HCT116 (cell line): ENCODE measurements around the gene TADA2B. TPM values are rescaled to one million over a fixed set of nuclear protein-coding genes. Genes with fewer than 3 reads are reported as not detected.

Experiments
- ATAC-seq: fragments of 200-7000 bp; cut with Tn5 transposase; 2 replicates; pipeline ENCODE4 v1.9.1; 2020; ENCODE audit warnings: mild to moderate bottlenecking, moderate library complexity
- BruUV-seq: library from RNA; stranded (reverse); fragments of 400-500 nt; replicated peaks from 2 replicates; lab custom pipeline; 2021; lab: Mats Ljungman, UMichigan
- CTCF ChIA-PET: fragments of 300-600 bp; sonication (Branson Sonifier 250); formaldehyde crosslinking; loops from one replicate; lab custom pipeline; 2021; ENCODE audit warnings: antibody characterized with exemption; lab: Charles Lee
- POLR2A ChIA-PET: fragments of 300-600, 350-600 bp; sonication (Branson Sonifier 250); formaldehyde crosslinking; loops from one replicate; lab custom pipeline; 2021; ENCODE audit warnings: antibody characterized with exemption; lab: Charles Lee
- RAD21 ChIA-PET, 2 experiments: fragments of 300-600 bp; sonication (Branson Sonifier 250); formaldehyde crosslinking; loops; one replicate each; lab custom pipeline; 2023; ENCODE audit warnings: low total read pairs in 2 of 2; ENCODE audit not compliant: uncharacterized antibody in 2 of 2, unreplicated experiment in 2 of 2, low non-redundant PET in 1 of 2; lab: Charles Lee
- DNase-seq: peaks from one replicate; pipeline ENCODE4 v3.0.0-alpha.2; 2010; ENCODE audit warnings: low read depth, low spot score
- H2AFZ ChIP-seq: fragments of 200-600 bp; shearing (Covaris generic), sonication (generic); 2 replicates; pipeline ENCODE4 v1.6.1; 2017; ENCODE audit warnings: low read depth, mixed run types, mixed read lengths, antibody characterized with exemption, low read length; ENCODE audit not compliant: poor library complexity, severe bottlenecking
- H3K27ac ChIP-seq: 2 replicates; pipeline ENCODE4 v1.5.1; 2012; ENCODE audit warnings: low read depth, low read length
- H3K27me3 ChIP-seq: fragments of 200-600 bp; sonication (generic); 2 replicates; pipeline ENCODE4 v1.6.1; 2016; ENCODE audit warnings: mixed run types, low read length, mixed read lengths; ENCODE audit not compliant: insufficient read depth
- H3K36me3 ChIP-seq, 2 experiments: fragments of 200-500 bp in 1 of 2; fragments of 200-600 bp in 1 of 2; sonication (Bioruptor generic) in 1 of 2; sonication (generic) in 1 of 2; 2 replicates each; pipeline versions ENCODE4 v1.5.1 to v1.6.1; 2014 to 2016; ENCODE audit warnings: low read length in 2 of 2, inconsistent platforms in 1 of 2, mixed read lengths in 1 of 2, mixed run types in 1 of 2; ENCODE audit not compliant: insufficient read depth in 2 of 2, control insufficient read depth in 1 of 2
- H3K4me1 ChIP-seq, 2 experiments: fragments of 200-600 bp in 1 of 2; sonication (generic) in 1 of 2; 2 replicates each; pipeline versions ENCODE4 v1.5.1 to v1.6.1; 2012 to 2017; ENCODE audit warnings: low read length in 2 of 2, inconsistent platforms in 1 of 2, mild to moderate bottlenecking in 1 of 2, mixed read lengths in 1 of 2, mixed run types in 1 of 2, moderate library complexity in 1 of 2; ENCODE audit not compliant: insufficient read depth in 2 of 2, control insufficient read depth in 1 of 2
- H3K4me2 ChIP-seq: fragments of 200-600 bp; sonication (generic); 2 replicates; pipeline ENCODE4 v1.6.1; 2017; ENCODE audit warnings: mixed run types, low read length, mixed read lengths
- H3K4me3 ChIP-seq, 2 experiments: fragments of 200-600 bp in 1 of 2; sonication (generic) in 1 of 2; replicated peaks in 1 of 2; 2 replicates each; pipeline ENCODE4 v1.5.1; 2011 to 2016; ENCODE audit warnings: low read length in 2 of 2, control low read depth in 1 of 2, low read depth in 1 of 2, mild to moderate bottlenecking in 1 of 2, mixed read lengths in 1 of 2, mixed run types in 1 of 2
- H3K79me2 ChIP-seq: fragments of 200-600 bp; sonication (generic); 2 replicates; pipeline ENCODE4 v1.6.1; 2017; ENCODE audit warnings: mild to moderate bottlenecking, mixed run types, low read length, moderate library complexity, mixed read lengths; ENCODE audit not compliant: insufficient read depth
- H3K9ac ChIP-seq: fragments of 200-600 bp; sonication (generic); 2 replicates; pipeline ENCODE4 v1.6.1; 2016; ENCODE audit warnings: low read length, mixed read lengths
- H3K9me2 ChIP-seq: fragments of 200-600 bp; sonication (generic), shearing (Covaris generic); 2 replicates; pipeline ENCODE4 v1.6.1; 2017; ENCODE audit warnings: mixed run types, mild to moderate bottlenecking, moderate library complexity; ENCODE audit not compliant: insufficient read depth
- H3K9me3 ChIP-seq, 2 experiments: fragments of 200-500 bp in 1 of 2; fragments of 200-600 bp in 1 of 2; sonication (Bioruptor generic) in 1 of 2; sonication (generic) in 1 of 2; 2 replicates each; pipeline ENCODE4 v1.6.1; 2014 to 2017; ENCODE audit warnings: low read length in 2 of 2, mixed read lengths in 2 of 2, inconsistent platforms in 1 of 2, low read depth in 1 of 2, mild to moderate bottlenecking in 1 of 2, mixed run types in 1 of 2, moderate library complexity in 1 of 2; ENCODE audit not compliant: control insufficient read depth in 1 of 2, insufficient read depth in 1 of 2
- H4K20me1 ChIP-seq: fragments of 200-600 bp; sonication (generic), shearing (Covaris generic); 2 replicates; pipeline ENCODE4 v1.6.1; 2017; ENCODE audit warnings: mixed run types, mild to moderate bottlenecking, moderate library complexity; ENCODE audit not compliant: insufficient read depth
- CBX3 ChIP-seq: IDR thresholded peaks from 2 replicates; pipeline ENCODE4 v1.6.1; 2012; ENCODE audit warnings: low read depth
- CEBPB ChIP-seq: IDR thresholded peaks from 2 replicates; pipeline ENCODE4 v1.6.1; 2012; ENCODE audit warnings: low read depth
- EZH2phosphoT487 ChIP-seq: fragments of 200-600 bp; IDR thresholded peaks from 2 replicates; pipeline ENCODE4 v1.6.1; 2018; ENCODE audit warnings: antibody characterized with exemption, borderline replicate concordance
- MAX ChIP-seq: IDR thresholded peaks from 2 replicates; pipeline ENCODE4 v1.6.1; 2012
- POLR2AphosphoS5 ChIP-seq: IDR thresholded peaks from 2 replicates; pipeline ENCODE4 v1.6.1; 2011; ENCODE audit warnings: mild to moderate bottlenecking, low read depth, low read length, moderate library complexity
- REST ChIP-seq: IDR thresholded peaks from 2 replicates; pipeline ENCODE4 v1.6.1; 2012; ENCODE audit warnings: low read depth
- ZFX ChIP-seq: fragments of 450-650 bp; IDR thresholded peaks from 2 replicates; pipeline ENCODE4 v1.6.1; 2017
- intact Hi-C: fragments of 100-400 bp; cut with micrococcal nuclease; formaldehyde crosslinking; loops from 2 replicates; pipeline ENCODE4 v1.10.0; 2022
- total RNA-seq: library from RNA; stranded (reverse); gene quantifications from one replicate; pipeline ENCODE4 v1.2.1, GENCODE V29; 2021; ENCODE audit not compliant: unreplicated experiment

The TADA2B gene
- total RNA-seq, 1 experiment from 2014 or later, result 13.4 TPM

GRCh38 chr4:7027913-7028312, 15.3 kb upstream of the TADA2B start:
- intact Hi-C loops, result no loop called here
- H4K20me1 ChIP-seq, result no peaks in the 10 kb centered on the region
- no TSS peak for BruUV-seq
- H3K27me3 ChIP-seq, result no peaks in the 10 kb centered on the region
- H3K9me2 ChIP-seq, result no peaks in the 10 kb centered on the region
- CTCF ChIA-PET, result no interaction called here
- peaks cover 0 to 3% of the 10 kb centered on the region in 2 experiments; a peak in 1 of 4 replicates for H3K4me1 ChIP-seq
- H3K9me3 ChIP-seq, result no peaks in the 10 kb centered on the region
- no peak overlapping the region for H3K4me2 ChIP-seq
- H2AFZ ChIP-seq, result no peak overlapping the region
- TF ChIP-seq REST (no peak), CBX3 (no peak), EZH2phosphoT487 (no peak), POLR2AphosphoS5 (no peak), CEBPB (no peak), MAX (no peak), ZFX (no peak)
- RAD21 ChIA-PET, result no interaction called here
- POLR2A ChIA-PET, result no interaction called here
- no peak overlapping the region for H3K4me3 ChIP-seq
- no peak overlapping the region for H3K9ac ChIP-seq
- H3K79me2 ChIP-seq, result peaks cover 4% of the 10 kb centered on the region; the same call in 1 of the 2 replicates
- H3K36me3 ChIP-seq, result peaks cover 5 to 23% of the 10 kb centered on the region in 2 experiments; a peak in 3 of 4 replicates
- no peak overlapping the region for H3K27ac ChIP-seq
- DNase-seq (no peak), ATAC-seq (no peak)
